GM12864 (cell line): ENCODE results near the gene KCNMA1.

Source experiments
- DNase-seq: peaks from one replicate; pipeline ENCODE4 v3.0.0-alpha.2; 2011; ENCODE audit warnings: low read depth
- H3K4me3 ChIP-seq: 2 replicates; pipeline ENCODE4 v1.5.1; 2011; ENCODE audit warnings: mild to moderate bottlenecking, low read depth, low read length, control low read depth
- CTCF ChIP-seq: IDR thresholded peaks from 2 replicates; pipeline ENCODE4 v1.5.1; 2011; ENCODE audit warnings: low read depth, mild to moderate bottlenecking, moderate library complexity, low read length, control low read depth, inconsistent platforms; ENCODE audit errors: missing control alignments

The KCNMA1 gene

GRCh38 chr10:77104459-77104980, 533.1 kb downstream of the KCNMA1 start:
- no peak overlapping the region for H3K4me3 ChIP-seq
- no peak for TF ChIP-seq CTCF
- DNase-seq: no peak

GRCh38 chr10:77103213-77103612, 534.4 kb downstream of the KCNMA1 start:
- no peak for TF ChIP-seq CTCF
- no peak for DNase-seq
- no peak overlapping the region for H3K4me3 ChIP-seq

- no peak for DNase-seq
- no peak for TF ChIP-seq CTCF
- no peak overlapping the region for H3K4me3 ChIP-seq
Measured at GRCh38 chr10:77101341-77101740, 536.3 kb downstream of the KCNMA1 start.

- DNase-seq: no peak
- no peak overlapping the region for H3K4me3 ChIP-seq
- no peak for TF ChIP-seq CTCF
Measured at GRCh38 chr10:77099136-77099535, 538.5 kb downstream of the KCNMA1 start.

GRCh38 chr10:77097625-77098024, 540.0 kb downstream of the KCNMA1 start:
- no peak overlapping the region for H3K4me3 ChIP-seq
- TF ChIP-seq CTCF: no peak
- no peak for DNase-seq

GRCh38 chr10:77093126-77093525, 544.5 kb downstream of the KCNMA1 start:
- DNase-seq: no peak
- TF ChIP-seq CTCF: no peak
- no peak overlapping the region for H3K4me3 ChIP-seq

- H3K4me3 ChIP-seq: no peak overlapping the region
- no peak for TF ChIP-seq CTCF
- no peak for DNase-seq
Measured at GRCh38 chr10:77091597-77092165, 545.9 kb downstream of the KCNMA1 start.
